ENCODE measurements around the gene RGMA. TPM values are rescaled to one million over a fixed set of nuclear protein-coding genes. Genes with fewer than 3 reads are reported as not detected.

The RGMA gene
- total RNA-seq, 1 experiment from 2014 or later, result 41.4 TPM

GRCh38 chr15:93068581-93069199 is 20.3 kb downstream of the RGMA start:
- Histone ChIP-seq H3K4me1 (ENCODE audit: insufficient read depth, low read length) (peaks cover 18% of the 10 kb centered on the region), H3K27ac (ENCODE audit: insufficient read length, low read depth, low read length) (no peak overlapping the region), H3K18ac (ENCODE audit: insufficient read length, low read depth, low read length) (no peak overlapping the region), H2BK120ac (ENCODE audit: low read depth, low read length, poor library complexity, severe bottlenecking) (no peak overlapping the region), H3K23me2 (ENCODE audit: insufficient read length, low read depth, low read length, poor library complexity, severe bottlenecking) (peaks cover 19% of the 10 kb centered on the region), H3K79me1 (ENCODE audit: insufficient read depth, low read depth, low read length, poor library complexity, severe bottlenecking) (peaks cover 8% of the 10 kb centered on the region), H3K79me2 (ENCODE audit: insufficient read depth, low read length) (peaks cover 28% of the 10 kb centered on the region; the same call in 1 of the 2 replicates), H3K27me3 (ENCODE audit: insufficient read depth, low read length) (no peaks in the 10 kb centered on the region; the same call in 1 of the 2 replicates), H2BK15ac (ENCODE audit: low read depth, low read length) (no peak overlapping the region), H4K5ac (ENCODE audit: insufficient read length, low read depth, low read length) (no peak overlapping the region), H4K91ac (ENCODE audit: insufficient read length, low read depth, low read length) (no peak overlapping the region), H3K9me3 (ENCODE audit: control insufficient read depth, low read depth, low read length) (no peaks in the 10 kb centered on the region), H2BK12ac (ENCODE audit: insufficient read length, low read depth, low read length) (no peak overlapping the region), H2AFZ (ENCODE audit: low read length) (no peak overlapping the region), H3K14ac (ENCODE audit: insufficient read depth, low read length) (no peak overlapping the region), H3K56ac (ENCODE audit: insufficient read length, low read depth, low read length) (no peak overlapping the region), H4K20me1 (ENCODE audit: control insufficient read depth, insufficient read depth, insufficient read length) (no peaks in the 10 kb centered on the region), H4K8ac (replicated peaks; ENCODE audit: insufficient read length, low read depth, low read length) (no peak overlapping the region), H3K9ac (ENCODE audit: extremely low read depth, insufficient read length, low read length) (no peak overlapping the region), H3T11ph (ENCODE audit: low read length) (no peak overlapping the region), H3K23ac (ENCODE audit: insufficient read length, low read depth, low read length) (no peak overlapping the region), H2BK20ac (ENCODE audit: low read depth, low read length, poor library complexity, severe bottlenecking) (no peak overlapping the region), H2AK5ac (ENCODE audit: insufficient read length, low read length) (no peak overlapping the region), H3K4me2 (ENCODE audit: insufficient read depth, insufficient read length, low read length) (no peak overlapping the region), H2BK5ac (ENCODE audit: insufficient read length, low read length) (no peak overlapping the region), H3K4ac (ENCODE audit: low read depth, low read length) (no peak overlapping the region)
- no CpG with 5 or more reads among the region's 6 CpGs for WGBS (ENCODE audit: extremely low coverage, insufficient read length, low lambda C conversion rate)
- H3K36me3 Mint-ChIP-seq (ENCODE audit: insufficient read depth in 1 of 3, low read depth in 3 of 3), result peaks cover 30 to 78% (median 50%) of the 10 kb centered on the region in 3 experiments
- TF ChIP-seq CTCF (conservative IDR thresholded peaks at IDR 0.05), result no peak
- H3K27ac Mint-ChIP-seq, result peak overlapping the region in 1 of 3 experiments; percentile 92; a peak in 2 of 7 replicates
- H3K27me3 Mint-ChIP-seq (ENCODE audit: low read depth), result peaks cover 5% of the 10 kb centered on the region
- H3K4me1 Mint-ChIP-seq, result peaks cover 66 to 81% of the 10 kb centered on the region in 2 experiments
- H3K9me3 Mint-ChIP-seq, result no peaks in the 10 kb centered on the region; a peak in 1 of 5 replicates
- H3K4me3 Mint-ChIP-seq, result no peak overlapping the region
- no peak for DNase-seq

All from H9 (cell line).